Nephron progenitor cell (in vitro differentiated cells): ENCODE results near the gene ZMYND8.

Source experiments
- DNase-seq: peaks from one replicate; pipeline ENCODE4 v3.0.0; 2021
- H3K27ac Mint-ChIP-seq: 2 replicates; pipeline ENCODE4 v1.8.0; 2021; ENCODE audit warnings: mild to moderate bottlenecking, moderate library complexity, mixed read lengths
- H3K27me3 Mint-ChIP-seq: 2 replicates; pipeline ENCODE4 v1.8.0; 2021; ENCODE audit warnings: mild to moderate bottlenecking, low read depth, mixed read lengths; ENCODE audit not compliant: poor library complexity
- H3K36me3 Mint-ChIP-seq: 2 replicates; pipeline ENCODE4 v1.8.0; 2021; ENCODE audit warnings: low read depth, mixed read lengths
- H3K4me1 Mint-ChIP-seq: 2 replicates; pipeline ENCODE4 v1.8.0; 2021; ENCODE audit warnings: mixed read lengths
- H3K4me3 Mint-ChIP-seq: 2 replicates; pipeline ENCODE4 v1.8.0; 2021; ENCODE audit warnings: mild to moderate bottlenecking, moderate library complexity, mixed read lengths
- H3K9me3 Mint-ChIP-seq: 2 replicates; pipeline ENCODE4 v1.8.0; 2021; ENCODE audit warnings: mild to moderate bottlenecking, moderate library complexity, mixed read lengths
- TF ChIP-seq, protein P1 (sequence below): fragments of 200-600 bp; sonication (generic); IDR thresholded peaks from 2 replicates; pipeline ENCODE4 v1.5.0; 2021; ENCODE audit warnings: antibody characterized with exemption

Gene ZMYND8

DNA sequence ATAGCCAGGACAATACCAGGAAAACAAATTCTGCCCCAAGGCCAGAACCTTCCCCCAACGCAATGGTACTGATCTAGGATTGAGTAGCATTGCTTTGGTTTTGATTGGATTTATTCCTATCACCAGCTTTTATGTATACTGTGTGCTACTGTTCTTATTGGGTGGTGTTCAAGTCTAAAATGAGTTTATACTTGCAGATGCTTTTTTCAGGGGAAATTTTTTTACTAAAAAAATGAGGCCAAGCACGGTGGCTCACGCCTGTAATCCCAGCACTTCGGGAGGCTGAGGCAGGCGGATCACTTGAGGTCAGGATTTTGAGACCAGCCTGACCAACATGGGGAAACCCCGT lies 116.8 kb downstream of the ZMYND8 start:
- TF ChIP-seq, protein P1, sequence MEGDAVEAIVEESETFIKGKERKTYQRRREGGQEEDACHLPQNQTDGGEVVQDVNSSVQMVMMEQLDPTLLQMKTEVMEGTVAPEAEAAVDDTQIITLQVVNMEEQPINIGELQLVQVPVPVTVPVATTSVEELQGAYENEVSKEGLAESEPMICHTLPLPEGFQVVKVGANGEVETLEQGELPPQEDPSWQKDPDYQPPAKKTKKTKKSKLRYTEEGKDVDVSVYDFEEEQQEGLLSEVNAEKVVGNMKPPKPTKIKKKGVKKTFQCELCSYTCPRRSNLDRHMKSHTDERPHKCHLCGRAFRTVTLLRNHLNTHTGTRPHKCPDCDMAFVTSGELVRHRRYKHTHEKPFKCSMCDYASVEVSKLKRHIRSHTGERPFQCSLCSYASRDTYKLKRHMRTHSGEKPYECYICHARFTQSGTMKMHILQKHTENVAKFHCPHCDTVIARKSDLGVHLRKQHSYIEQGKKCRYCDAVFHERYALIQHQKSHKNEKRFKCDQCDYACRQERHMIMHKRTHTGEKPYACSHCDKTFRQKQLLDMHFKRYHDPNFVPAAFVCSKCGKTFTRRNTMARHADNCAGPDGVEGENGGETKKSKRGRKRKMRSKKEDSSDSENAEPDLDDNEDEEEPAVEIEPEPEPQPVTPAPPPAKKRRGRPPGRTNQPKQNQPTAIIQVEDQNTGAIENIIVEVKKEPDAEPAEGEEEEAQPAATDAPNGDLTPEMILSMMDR, result no peak
- Mint-ChIP-seq H3K4me3 (no peak overlapping the region), H3K27ac (peak overlapping the region; percentile 95), H3K36me3 (peaks cover 80% of the 10 kb centered on the region), H3K4me1 (no peaks in the 10 kb centered on the region), H3K9me3 (no peaks in the 10 kb centered on the region), H3K27me3 (peaks cover 6% of the 10 kb centered on the region)
- no peak for DNase-seq

DNA sequence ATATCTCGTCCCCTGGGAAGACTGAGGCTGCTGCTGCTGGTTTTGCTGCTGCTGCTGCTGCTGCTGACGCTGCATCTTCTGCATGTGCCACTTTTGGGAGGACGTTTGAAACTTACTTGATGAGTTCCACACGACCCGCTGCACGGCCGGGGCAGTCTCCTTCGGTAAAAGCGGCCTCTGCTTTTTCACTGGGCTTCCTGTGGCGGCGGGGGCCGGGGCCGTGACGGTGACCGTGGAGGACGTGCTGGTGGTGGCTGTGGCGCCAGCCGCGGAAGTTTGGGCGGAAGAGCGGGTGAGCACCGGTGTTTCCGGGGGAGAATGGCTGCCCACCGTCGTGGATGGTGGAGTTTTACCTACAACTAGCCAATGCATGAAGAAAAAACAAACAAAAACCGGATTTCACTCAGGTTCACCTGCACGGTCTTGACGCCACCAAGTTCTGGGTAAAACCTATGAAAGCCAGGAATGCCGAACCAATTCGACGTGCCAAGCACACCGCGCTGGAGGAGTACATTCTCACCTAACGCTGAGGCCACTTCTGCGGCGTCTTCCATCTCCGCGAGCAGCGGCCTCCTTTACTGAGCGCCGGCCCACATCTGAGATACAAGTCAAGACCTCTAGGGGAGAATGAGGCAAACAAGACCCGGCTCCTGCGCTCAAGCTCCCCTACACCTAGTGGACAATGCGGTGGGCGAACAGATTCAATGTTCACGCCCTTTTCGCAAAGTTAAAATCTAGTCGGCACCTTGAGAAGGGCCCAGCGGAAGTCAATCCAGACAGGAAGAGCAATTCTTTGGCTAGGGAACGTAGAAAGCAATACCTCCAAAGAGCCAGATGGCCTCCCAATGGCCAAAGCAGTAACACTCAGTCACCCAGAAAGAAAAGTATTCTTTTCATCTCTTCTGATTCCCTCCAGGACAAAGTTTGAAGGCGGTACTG lies 117.5 kb downstream of the ZMYND8 start:
- Mint-ChIP-seq H3K4me3 (no peak overlapping the region), H3K36me3 (peaks cover 82% of the 10 kb centered on the region), H3K4me1 (no peaks in the 10 kb centered on the region), H3K9me3 (no peaks in the 10 kb centered on the region), H3K27me3 (peaks cover 3% of the 10 kb centered on the region), H3K27ac (peak overlapping the region; percentile 95)
- TF ChIP-seq, protein P1, result no peak
- DNase-seq, result no peak

DNA sequence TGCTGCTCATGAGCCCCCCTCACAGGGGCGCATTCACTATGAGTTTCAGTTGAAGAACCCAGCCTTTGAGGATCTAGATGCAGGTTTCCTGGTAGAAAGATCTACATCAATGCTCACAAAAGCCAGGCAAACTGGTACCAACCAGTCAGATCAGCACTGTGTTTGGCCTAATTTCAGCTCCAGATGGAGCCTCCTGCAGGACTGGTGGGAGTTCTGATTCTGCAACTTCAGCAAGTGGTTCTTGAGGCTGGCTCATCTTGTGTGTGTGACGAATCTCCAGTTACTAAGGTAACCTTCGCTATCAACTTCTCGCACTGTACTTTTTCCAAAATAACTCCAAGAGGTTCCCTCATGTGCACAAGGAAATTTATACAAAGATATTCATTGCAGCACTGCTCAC lies 118.8 kb downstream of the ZMYND8 start:
- Mint-ChIP-seq H3K36me3 (peaks cover 74% of the 10 kb centered on the region), H3K27me3 (peaks cover 3% of the 10 kb centered on the region), H3K4me1 (no peaks in the 10 kb centered on the region), H3K27ac (peak overlapping the region; percentile 44), H3K9me3 (no peaks in the 10 kb centered on the region), H3K4me3 (no peak overlapping the region)
- no peak for DNase-seq
- TF ChIP-seq, protein P1, result no peak

DNA sequence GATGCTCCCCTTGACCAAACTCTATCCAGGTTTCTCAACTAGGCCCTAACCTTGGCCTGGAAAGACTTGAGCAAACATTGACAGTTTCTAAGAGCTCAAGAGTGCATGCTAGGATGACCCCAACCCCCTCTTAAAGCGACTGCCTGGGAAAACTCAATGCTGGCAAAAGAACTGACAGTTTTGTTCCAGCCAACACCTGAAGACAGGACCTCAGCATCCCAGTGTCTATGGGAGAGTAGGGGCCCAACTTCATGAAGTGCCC lies 119.9 kb downstream of the ZMYND8 start:
- Mint-ChIP-seq H3K4me3 (no peak overlapping the region), H3K36me3 (peaks cover 72% of the 10 kb centered on the region), H3K27ac (peak overlapping the region; percentile 47), H3K27me3 (peaks cover 3% of the 10 kb centered on the region), H3K9me3 (no peaks in the 10 kb centered on the region), H3K4me1 (peaks cover 4% of the 10 kb centered on the region)
- TF ChIP-seq, protein P1, result no peak
- no peak for DNase-seq

DNA sequence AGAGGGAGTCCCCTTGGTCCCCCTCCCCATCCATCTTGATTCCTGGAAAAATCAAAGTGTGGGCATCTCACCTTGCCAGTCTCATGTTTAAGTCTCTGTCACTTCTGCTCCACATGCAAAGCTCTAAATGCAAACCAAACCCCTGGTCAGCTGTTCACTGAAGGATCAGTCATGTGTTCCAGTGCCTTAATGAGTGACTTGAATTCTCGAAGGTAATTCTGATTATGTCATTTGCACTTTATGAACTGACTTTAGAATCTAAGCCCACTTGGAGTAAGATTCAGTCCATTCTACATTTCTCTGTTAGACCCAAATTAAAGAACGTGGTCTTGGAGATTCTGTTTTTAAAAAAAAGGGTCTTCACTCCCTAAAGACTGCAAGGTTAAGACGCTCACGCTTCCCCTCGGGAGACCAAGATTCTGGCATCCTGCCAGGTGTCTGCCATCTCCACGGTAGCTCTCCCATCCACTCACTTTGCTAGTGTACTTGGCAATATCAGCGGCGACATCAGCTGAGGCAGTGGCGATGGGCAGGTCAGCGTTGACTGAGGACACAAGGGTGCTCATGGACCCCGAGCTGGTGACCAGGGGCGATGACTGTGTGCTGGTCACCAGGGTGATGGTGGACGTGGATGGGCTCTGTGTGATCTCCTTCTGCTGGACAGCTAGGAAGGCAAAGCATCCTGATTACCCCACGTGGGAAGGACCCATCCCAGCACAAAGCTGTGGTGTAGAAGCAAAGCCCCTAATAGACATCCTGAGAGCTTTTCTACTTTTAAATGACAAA lies 120.5 kb downstream of the ZMYND8 start:
- H3K27me3 Mint-ChIP-seq, result peaks cover 3% of the 10 kb centered on the region
- no peak for DNase-seq
- no peak overlapping the region for H3K27ac Mint-ChIP-seq
- H3K4me3 Mint-ChIP-seq, result no peak overlapping the region
- no peaks in the 10 kb centered on the region for H3K9me3 Mint-ChIP-seq
- peaks cover 9% of the 10 kb centered on the region for H3K4me1 Mint-ChIP-seq
- TF ChIP-seq, protein P1, result no peak
- peaks cover 72% of the 10 kb centered on the region for H3K36me3 Mint-ChIP-seq
